Measurements from ENCODE around the gene BCAR3. TPM values are rescaled to one million over a fixed set of nuclear protein-coding genes. Genes with fewer than 3 reads are reported as not detected.

Gene BCAR3
- total RNA-seq, 4 donors from 2014 or later = 15.9 to 49.6 (median 30.8) TPM

GRCh38 chr1:93519199-93519829 is 162.3 kb downstream of the BCAR3 start:
- no peak for TF ChIP-seq POLR2AphosphoS5 (IDR thresholded peaks at IDR 0.05)
- no peak for TF ChIP-seq POLR2A (IDR thresholded peaks at IDR 0.05)
- TF ChIP-seq EP300 (IDR thresholded peaks at IDR 0.05) = no peak
- no peak for TF ChIP-seq CTCF (IDR thresholded peaks at IDR 0.05)
- no peaks in the 10 kb centered on the region for H3K9me3 ChIP-seq
- no peaks in the 10 kb centered on the region for H3K27me3 ChIP-seq
- WGBS = 76% methylated on average over 2 of the region's 3 CpGs
- no peaks in the 10 kb centered on the region for H3K36me3 ChIP-seq
- no peak for DNase-seq (ENCODE audit: low spot score in 2 of 2)
- H3K4me3 ChIP-seq = no peak overlapping the region
- H3K4me1 ChIP-seq = peaks cover 3% of the 10 kb centered on the region
- H3K27ac ChIP-seq = peak overlapping the region; percentile 6

- no peaks in the 10 kb centered on the region for H3K9me3 ChIP-seq
- H3K36me3 ChIP-seq = no peaks in the 10 kb centered on the region
- H3K4me3 ChIP-seq = no peak overlapping the region
- no peaks in the 10 kb centered on the region for H3K27me3 ChIP-seq
- DNase-seq (ENCODE audit: low spot score in 2 of 2) = no peak
- H3K27ac ChIP-seq = no peak overlapping the region
- TF ChIP-seq POLR2A (IDR thresholded peaks at IDR 0.05) (no peak), POLR2AphosphoS5 (IDR thresholded peaks at IDR 0.05) (no peak), EP300 (IDR thresholded peaks at IDR 0.05) (no peak), CTCF (IDR thresholded peaks at IDR 0.05) (no peak)
- H3K4me1 ChIP-seq = peaks cover 3% of the 10 kb centered on the region
Observed at GRCh38 chr1:93518516-93518915, 163.1 kb downstream of the BCAR3 start.

- DNase-seq (ENCODE audit: low spot score in 2 of 2) = no peak
- 95% methylated on average over 5 of the region's 5 CpGs for WGBS
- TF ChIP-seq EP300 (IDR thresholded peaks at IDR 0.05) = no peak
Observed at GRCh38 chr1:93516164-93516563, 165.5 kb downstream of the BCAR3 start.

More at GRCh38 chr1:93516164-93516563, 165.5 kb downstream of the BCAR3 start:
- Histone ChIP-seq H3K27me3 (no peaks in the 10 kb centered on the region), H3K4me3 (no peak overlapping the region), H3K4me1 (peaks cover 3% of the 10 kb centered on the region), H3K9me3 (no peaks in the 10 kb centered on the region), H3K36me3 (no peaks in the 10 kb centered on the region), H3K27ac (no peak overlapping the region)

Other genes with a start within 250 kb of the BCAR3 start
- gene FNBP1L, start 233.7 kb downstream of the BCAR3 start, total RNA-seq = 10 to 100 TPM; 18.6 to 60.8 (median 25.2) TPM
- gene DNTTIP2, start 197.4 kb upstream of the BCAR3 start, total RNA-seq = 10 to 100 TPM; 31.0 to 50.1 (median 44.7) TPM
- gene GCLM, start 227.6 kb upstream of the BCAR3 start, total RNA-seq = 1 to 10 TPM; 4.1 to 8.2 (median 4.9) TPM

Data from suprapubic skin (tissue), 4 donors.